GM18951 (cell line): ENCODE data around the gene FBLIM1.
"Not testable (repeated sequence)": the region's sequence is repeated elsewhere in the genome, so short reads cannot be mapped to it uniquely, and the experiment has no call there.

Experiments
- POLR2A ChIP-seq: IDR thresholded peaks from 4 replicates; pipeline ENCODE4 v1.6.1; 2011; ENCODE audit warnings: mild to moderate bottlenecking; ENCODE audit not compliant: insufficient read length, insufficient read depth; ENCODE audit errors: extremely low read depth
- in situ Hi-C: fragments of 300-500 bp; cut with MboI; formaldehyde crosslinking; loops from one replicate; pipeline ENCODE4 v1.12.0; 2022; ENCODE audit warnings: low sequenced_read_pairs, mixed read lengths, inconsistent platforms; ENCODE audit not compliant: unreplicated experiment

The FBLIM1 gene

DNA sequence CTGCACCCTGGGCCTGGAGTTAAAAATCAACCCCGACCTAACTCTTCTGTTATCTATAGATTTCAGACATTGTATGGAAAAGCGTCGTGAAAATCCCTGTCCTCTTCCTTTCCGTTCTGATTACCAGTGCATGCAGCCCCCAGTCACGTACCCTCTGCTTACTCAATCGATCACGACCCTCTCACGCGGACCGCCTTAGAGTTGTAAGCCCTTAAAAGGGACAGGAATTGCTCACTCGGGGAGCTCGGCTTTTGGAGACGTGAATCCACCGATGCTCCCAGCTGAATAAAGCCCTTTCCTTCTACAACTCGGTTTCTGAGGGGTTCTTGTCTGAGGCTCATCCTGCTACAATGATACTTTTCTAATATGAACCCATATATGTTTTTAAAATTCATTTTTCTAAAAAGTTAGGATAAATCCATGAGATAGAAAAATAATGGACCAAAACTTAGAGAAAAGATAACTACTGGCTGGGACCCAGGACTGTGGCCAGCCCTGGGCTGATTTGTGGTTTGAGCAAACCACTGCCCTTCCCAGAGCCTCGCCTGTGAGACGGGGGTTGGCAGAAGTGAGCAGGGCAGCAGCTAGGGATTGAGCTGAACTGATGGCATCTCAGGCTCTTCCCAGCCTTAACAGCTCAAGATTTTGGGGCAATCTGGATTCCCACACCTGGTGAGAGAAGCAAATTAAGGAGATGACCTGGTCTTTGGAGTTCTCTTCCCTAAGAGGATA lies 43.8 kb downstream of the FBLIM1 start:
- TF ChIP-seq POLR2A: no peak
- in situ Hi-C loops: loop anchor here (10.0 to 25.0 kb wide), 2 partner anchors 202 to 385 kb away; partner anchors contain the start of gene SRARP

DNA sequence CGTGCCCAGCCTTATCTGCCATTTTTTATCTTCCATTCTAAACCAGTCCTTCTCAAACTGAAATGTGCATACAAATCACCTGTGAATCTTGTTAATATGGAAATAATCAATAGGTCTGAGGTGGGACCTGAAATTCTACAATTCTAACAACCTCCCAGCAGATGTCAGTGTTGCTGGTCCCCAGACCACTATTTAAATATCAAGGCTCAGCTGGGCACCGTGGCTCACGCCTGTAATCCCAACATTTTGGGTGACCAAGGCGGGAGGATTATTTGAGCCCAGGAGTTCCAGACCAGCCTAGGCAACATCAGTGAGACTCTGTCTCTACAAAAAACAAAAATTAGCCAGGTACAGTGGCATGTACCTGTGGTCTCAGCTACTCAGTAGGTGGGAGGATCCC lies 44.8 kb downstream of the FBLIM1 start:
- in situ Hi-C loops: loop anchor here (10.0 to 25.0 kb wide), 2 partner anchors 201 to 384 kb away; partner anchors contain the start of gene SRARP
- no peak for TF ChIP-seq POLR2A

DNA sequence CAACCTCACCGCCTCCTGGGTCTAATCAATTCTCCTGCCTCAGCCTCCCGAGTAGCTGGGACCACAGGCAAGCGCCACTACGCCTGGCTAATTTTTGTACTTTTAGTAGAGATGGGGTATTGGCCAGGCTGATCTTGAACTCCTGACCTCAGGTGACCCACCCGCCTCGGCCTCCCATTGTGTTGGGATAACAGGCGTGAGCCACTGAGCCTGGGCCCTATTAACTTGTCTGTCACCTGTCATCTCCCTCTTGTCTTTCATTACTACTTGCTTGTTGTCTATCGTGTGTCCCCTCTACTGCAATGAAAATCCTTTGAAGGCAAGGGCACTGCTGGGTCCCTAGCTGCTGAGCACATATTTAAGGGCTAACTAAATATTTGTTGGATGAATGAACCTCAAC lies 45.5 kb downstream of the FBLIM1 start:
- in situ Hi-C loops: loop anchor here (10.0 to 25.0 kb wide), 2 partner anchors 201 to 383 kb away; partner anchors contain the start of gene SRARP
- TF ChIP-seq POLR2A: no peak

GRCh38 chr1:15807121-15807520 lies 48.5 kb downstream of the FBLIM1 start:
- in situ Hi-C loops: loop anchor here (10.0 to 25.0 kb wide), 2 partner anchors 198 to 380 kb away; partner anchors contain the start of gene SRARP
- no peak for TF ChIP-seq POLR2A

DNA sequence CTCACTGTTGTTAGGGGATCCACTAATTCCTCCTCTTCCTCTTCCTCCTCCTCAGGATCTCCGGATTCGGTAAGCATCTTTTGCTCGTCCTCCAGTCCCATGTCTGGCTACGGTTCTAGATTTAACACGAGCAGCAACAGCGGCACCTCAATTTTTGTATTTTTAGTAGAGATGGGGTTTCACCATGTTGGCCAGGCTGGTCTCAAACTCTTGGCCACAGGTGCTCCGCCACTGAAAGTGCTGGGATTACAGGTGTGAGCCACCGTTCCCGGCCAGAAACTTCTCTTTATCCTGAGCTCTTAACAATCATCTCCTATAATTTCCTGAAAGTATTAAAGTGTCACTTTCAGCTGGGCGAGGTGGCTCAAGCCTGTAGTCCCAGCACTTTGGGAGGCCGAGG lies 49.0 kb downstream of the FBLIM1 start, which contains the start of gene UQCRHL:
TSS of gene UQCRHL (minus strand) at position 101 of the 400 bp plus-strand sequence. CDS start at position 101, 0 bp downstream.
- in situ Hi-C loops: loop anchor here (10.0 to 25.0 kb wide), 2 partner anchors 197 to 380 kb away; partner anchors contain the start of gene SRARP

- in situ Hi-C loops: loop anchor here (10.0 to 25.0 kb wide), 2 partner anchors 196 to 378 kb away; partner anchors contain the start of gene SRARP
These were observed 50.4 kb downstream of the FBLIM1 start for GRCh38 chr1:15808955-15809354.

GRCh38 chr1:15810073-15810472 lies 51.5 kb downstream of the FBLIM1 start:
- no peak for TF ChIP-seq POLR2A
- in situ Hi-C loops: loop anchor here (10.0 to 25.0 kb wide), 2 partner anchors 105 to 377 kb away; no protein-coding TSS in a partner anchor

More at GRCh38 chr1:15808955-15809354, 50.4 kb downstream of the FBLIM1 start:
- no peak for TF ChIP-seq POLR2A

DNA sequence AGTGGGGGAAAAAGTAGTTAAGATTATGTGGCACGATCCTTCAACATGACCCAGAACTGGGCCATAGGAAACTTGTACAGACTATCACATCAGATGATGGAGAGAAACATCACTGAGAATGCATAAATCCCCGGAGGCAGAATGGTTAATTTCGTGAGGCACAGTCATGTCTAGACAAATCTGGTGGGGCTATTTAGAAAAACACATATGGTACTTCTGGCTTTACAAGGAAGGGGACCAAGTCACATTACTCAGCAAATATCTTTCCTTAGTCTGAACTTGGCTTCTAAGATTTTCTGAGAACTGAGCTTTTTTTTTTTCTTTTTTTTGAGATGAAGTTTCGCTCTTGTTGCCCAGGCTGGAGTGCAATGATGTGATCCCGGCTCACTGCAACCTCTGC lies 58.1 kb downstream of the FBLIM1 start:
- TF ChIP-seq POLR2A: no peak
- in situ Hi-C loops: loop anchor here (10.0 to 25.0 kb wide), 2 partner anchors 98 to 371 kb away; no protein-coding TSS in a partner anchor

GRCh38 chr1:15820478-15820877 lies 61.9 kb downstream of the FBLIM1 start:
- in situ Hi-C loops: loop anchor here (25.0 kb wide), 1 partner anchor 367 kb away; no protein-coding TSS in a partner anchor
- TF ChIP-seq POLR2A: no peak

DNA sequence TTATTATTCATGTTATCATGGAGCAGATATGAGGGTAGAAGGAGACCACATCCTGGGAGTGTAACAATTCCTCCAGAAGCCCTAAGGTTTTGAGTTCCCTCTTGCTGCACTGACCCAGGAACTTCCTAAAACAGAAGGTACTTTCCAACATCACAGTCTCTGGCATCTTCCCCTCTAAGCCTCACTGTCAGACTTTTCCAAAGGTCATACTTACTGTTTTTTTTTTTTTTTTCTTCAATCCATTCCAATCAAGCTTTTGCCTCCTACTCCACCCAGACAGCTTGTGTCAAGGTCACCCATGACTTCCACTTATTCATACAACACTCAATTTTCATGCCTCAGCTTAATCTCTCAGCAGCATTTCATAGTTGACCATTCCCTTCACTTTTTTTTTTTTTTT lies 67.2 kb downstream of the FBLIM1 start:
- in situ Hi-C loops: no loop called here
- TF ChIP-seq POLR2A: no peak

GRCh38 chr1:15826810-15827507 lies 68.4 kb downstream of the FBLIM1 start:
- TF ChIP-seq POLR2A: no peak
- in situ Hi-C loops: no loop called here

DNA sequence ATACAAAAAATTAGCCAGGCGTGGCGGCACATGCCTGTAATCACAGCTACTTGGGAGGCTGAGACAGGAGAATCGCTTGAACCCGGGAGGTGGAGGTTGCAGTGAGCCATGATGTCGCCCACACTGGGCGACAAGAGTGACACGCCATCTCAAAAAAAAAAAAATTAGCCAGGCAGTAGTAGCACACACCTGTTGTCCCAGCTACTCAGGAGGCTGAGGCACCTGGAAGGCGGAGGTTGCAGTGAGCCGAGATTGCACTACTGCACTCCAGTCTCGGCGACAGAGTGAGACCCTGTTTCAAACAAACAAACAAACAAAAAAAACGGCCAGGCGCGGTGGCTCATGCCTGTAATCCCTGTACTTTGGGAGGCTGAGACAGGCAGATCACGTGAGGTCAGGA lies 69.0 kb downstream of the FBLIM1 start:
- in situ Hi-C loops: not testable (repeated sequence)

- in situ Hi-C loops: not testable (repeated sequence)
These were observed 70.3 kb downstream of the FBLIM1 start for GRCh38 chr1:15828931-15829330.
